Measurements from ENCODE around the gene FOXRED2.

FOXRED2 gene

GRCh38 chr22:36486619-36487384, 20.0 kb downstream of the FOXRED2 start:
- H3K9ac ChIP-seq: no peak overlapping the region
- no peak overlapping the region for H3K4me3 ChIP-seq (ENCODE audit: low read depth, low read length)
- no peak overlapping the region for H2AFZ ChIP-seq
- no peak overlapping the region for H3K4me2 ChIP-seq (ENCODE audit: low read length)
- H3K36me3 ChIP-seq (ENCODE audit: control insufficient read depth, insufficient read depth, low read length): no peaks in the 10 kb centered on the region
- peak; percentile 51 for TF ChIP-seq CTCF (IDR thresholded peaks at IDR 0.05)
- H3K9me3 ChIP-seq (ENCODE audit: control insufficient read depth, low read length): no peaks in the 10 kb centered on the region
- no peaks in the 10 kb centered on the region for H3K79me2 ChIP-seq
- no peak overlapping the region for H3K27ac ChIP-seq
- H3K4me1 ChIP-seq: no peaks in the 10 kb centered on the region
- no peaks in the 10 kb centered on the region for H3K27me3 ChIP-seq (ENCODE audit: control insufficient read depth, insufficient read depth, low read length)

DNA sequence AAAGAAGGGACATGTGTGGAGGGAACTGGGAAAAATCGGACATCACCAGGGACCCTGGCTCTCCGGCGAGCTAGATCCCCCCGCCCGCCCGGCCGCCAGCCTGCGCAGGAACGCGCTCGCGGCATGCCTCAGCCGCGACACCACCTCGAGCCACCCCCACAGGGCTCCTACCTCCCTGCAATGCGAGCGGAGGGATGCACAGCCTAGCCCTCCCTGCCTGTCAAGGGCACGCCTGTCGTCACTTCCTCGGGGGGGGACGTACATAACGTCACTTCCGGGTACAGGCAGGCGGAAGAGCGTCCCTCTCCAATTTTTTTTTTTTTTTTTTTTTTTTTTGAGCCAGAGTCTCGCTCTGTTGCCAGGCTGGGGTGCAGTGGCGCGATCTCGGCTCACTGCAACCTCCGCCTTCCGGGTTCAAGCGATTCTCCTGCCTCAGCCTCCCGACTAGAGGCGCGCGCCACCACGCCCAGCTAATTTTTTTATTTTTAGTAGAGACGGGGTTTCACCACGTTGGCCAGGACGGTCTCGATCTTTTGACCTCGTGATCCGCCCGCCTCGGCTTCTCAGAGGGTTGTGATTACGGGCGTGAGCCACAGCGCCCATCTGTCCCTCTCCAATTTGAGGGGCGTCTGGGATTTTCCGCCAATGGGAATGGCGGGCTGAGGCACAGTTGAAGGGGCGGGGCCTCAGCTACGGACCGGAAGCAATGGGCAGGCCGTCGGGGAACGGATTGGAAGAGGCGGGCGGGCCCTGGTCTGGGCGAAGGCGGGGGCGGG, 25.3 kb downstream of the FOXRED2 start, which contains the start of gene TXN2:
TSS of gene TXN2 (minus strand) at position 248 of the 776 bp plus-strand sequence. CDS start 803 bp downstream, outside the sequence.
- Histone ChIP-seq H3K79me2 (no peaks in the 10 kb centered on the region), H3K4me2 (ENCODE audit: low read length) (peak within 1 kb of the TSS; percentile 88), H3K9ac (peak within 1 kb of the TSS; percentile 80), H3K27me3 (ENCODE audit: control insufficient read depth, insufficient read depth, low read length) (no peaks in the 10 kb centered on the region), H3K36me3 (ENCODE audit: control insufficient read depth, insufficient read depth, low read length) (no peaks in the 10 kb centered on the region), H3K4me3 (ENCODE audit: low read depth, low read length) (peak within 1 kb of the TSS; percentile 99), H3K4me1 (no peaks in the 10 kb centered on the region), H2AFZ (peak within 1 kb of the TSS; percentile 91), H3K9me3 (ENCODE audit: control insufficient read depth, low read length) (no peaks in the 10 kb centered on the region), H3K27ac (peak within 1 kb of the TSS; percentile 97)
- no peak for TF ChIP-seq CTCF (IDR thresholded peaks at IDR 0.05)

GRCh38 chr22:36480941-36481392, 25.9 kb downstream of the FOXRED2 start:
- Histone ChIP-seq H3K27ac (peak overlapping the region; percentile 97), H3K4me1 (no peaks in the 10 kb centered on the region), H3K27me3 (ENCODE audit: control insufficient read depth, insufficient read depth, low read length) (no peaks in the 10 kb centered on the region), H3K4me3 (ENCODE audit: low read depth, low read length) (peak overlapping the region; percentile 99), H3K79me2 (no peaks in the 10 kb centered on the region), H3K4me2 (ENCODE audit: low read length) (peak overlapping the region; percentile 88), H2AFZ (peak overlapping the region; percentile 91), H3K36me3 (ENCODE audit: control insufficient read depth, insufficient read depth, low read length) (no peaks in the 10 kb centered on the region), H3K9ac (no peak overlapping the region), H3K9me3 (ENCODE audit: control insufficient read depth, low read length) (no peaks in the 10 kb centered on the region)
- TF ChIP-seq CTCF (IDR thresholded peaks at IDR 0.05): no peak

DNA sequence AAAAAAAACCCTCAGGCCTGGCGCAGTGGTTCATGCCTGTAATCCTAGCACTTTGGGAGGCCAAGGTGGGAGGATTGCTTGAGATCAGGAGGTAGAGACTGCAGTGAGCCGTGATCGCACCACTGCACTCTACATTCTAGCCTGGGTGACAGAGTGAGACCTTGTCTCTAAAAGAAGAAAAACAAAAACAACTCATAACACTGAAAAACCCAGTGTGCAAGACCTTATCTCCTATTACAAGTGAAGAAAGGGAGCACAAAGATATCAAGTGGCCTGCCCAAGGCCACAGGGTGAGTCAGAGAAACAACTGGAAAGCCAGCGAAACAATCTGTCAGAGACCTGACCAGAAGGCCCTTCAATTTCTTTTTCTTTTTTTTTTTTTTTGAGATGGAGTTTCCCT, 27.9 kb downstream of the FOXRED2 start:
- H3K27ac ChIP-seq: no peak overlapping the region

More for the DNA sequence above, 27.9 kb downstream of the FOXRED2 start:
- TF ChIP-seq CTCF (IDR thresholded peaks at IDR 0.05): no peak
- Histone ChIP-seq H3K9me3 (ENCODE audit: control insufficient read depth, low read length) (no peaks in the 10 kb centered on the region), H3K4me2 (ENCODE audit: low read length) (no peak overlapping the region), H3K27me3 (ENCODE audit: control insufficient read depth, insufficient read depth, low read length) (no peaks in the 10 kb centered on the region), H3K36me3 (ENCODE audit: control insufficient read depth, insufficient read depth, low read length) (no peaks in the 10 kb centered on the region), H2AFZ (no peak overlapping the region), H3K4me1 (no peaks in the 10 kb centered on the region), H3K79me2 (no peaks in the 10 kb centered on the region), H3K9ac (no peak overlapping the region), H3K4me3 (ENCODE audit: low read depth, low read length) (no peak overlapping the region)

All from parathyroid adenoma (tissue), 2 donors.